ENCODE results near the gene MPST. TPM values are rescaled to one million over a fixed set of nuclear protein-coding genes. Genes with fewer than 3 reads are reported as not detected.

The MPST gene
- total and polyA plus RNA-seq, 2 donors from 2014 or later: 44.4 to 167 TPM

DNA sequence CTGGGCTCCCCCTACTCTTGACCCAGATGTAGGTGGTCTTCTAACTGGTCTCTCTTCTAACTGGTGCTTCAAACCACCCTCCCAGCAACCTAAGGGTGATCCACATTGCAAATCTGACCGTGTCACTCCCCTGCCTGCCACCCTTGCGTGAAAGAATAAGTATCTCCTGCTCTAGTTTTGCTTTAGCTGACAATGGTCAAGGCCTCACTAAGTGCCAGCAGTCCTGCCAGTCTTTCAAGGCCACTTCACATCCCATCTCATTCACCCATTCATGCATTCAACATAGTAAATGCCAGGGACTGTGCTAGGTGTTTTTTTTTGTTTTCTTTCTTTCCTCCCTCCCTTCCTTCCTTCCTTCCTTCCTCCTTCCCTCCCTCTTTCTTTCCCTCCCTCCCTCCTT, 29.7 kb downstream of the MPST start:
- FAIRE-seq (no peak), DNase-seq (no peak)
- Histone ChIP-seq H3K27me3 (ENCODE audit: control insufficient read depth, insufficient read depth, low read length) (no peaks in the 10 kb centered on the region), H3K4me1 (ENCODE audit: control insufficient read depth in 2 of 3, insufficient read depth in 2 of 3, low read depth in 1 of 3, low read length in 3 of 3) (peaks cover 0 to 7% (median 0%) of the 10 kb centered on the region in 3 donors), H3K36me3 (ENCODE audit: control insufficient read depth in 2 of 3, insufficient read depth in 3 of 3, low read length in 3 of 3) (no peaks in the 10 kb centered on the region), H3K4me3 (ENCODE audit: low read length in 3 of 3) (no peak overlapping the region), H3K9me3 (ENCODE audit: control insufficient read depth in 2 of 3, insufficient read depth in 1 of 3, low read length in 3 of 3) (no peaks in the 10 kb centered on the region), H3K27ac (ENCODE audit: low read depth in 2 of 2, low read length in 2 of 2) (no peak overlapping the region), H3K9ac (ENCODE audit: low read length in 3 of 3) (no peak overlapping the region)
- TF ChIP-seq, protein P1, sequence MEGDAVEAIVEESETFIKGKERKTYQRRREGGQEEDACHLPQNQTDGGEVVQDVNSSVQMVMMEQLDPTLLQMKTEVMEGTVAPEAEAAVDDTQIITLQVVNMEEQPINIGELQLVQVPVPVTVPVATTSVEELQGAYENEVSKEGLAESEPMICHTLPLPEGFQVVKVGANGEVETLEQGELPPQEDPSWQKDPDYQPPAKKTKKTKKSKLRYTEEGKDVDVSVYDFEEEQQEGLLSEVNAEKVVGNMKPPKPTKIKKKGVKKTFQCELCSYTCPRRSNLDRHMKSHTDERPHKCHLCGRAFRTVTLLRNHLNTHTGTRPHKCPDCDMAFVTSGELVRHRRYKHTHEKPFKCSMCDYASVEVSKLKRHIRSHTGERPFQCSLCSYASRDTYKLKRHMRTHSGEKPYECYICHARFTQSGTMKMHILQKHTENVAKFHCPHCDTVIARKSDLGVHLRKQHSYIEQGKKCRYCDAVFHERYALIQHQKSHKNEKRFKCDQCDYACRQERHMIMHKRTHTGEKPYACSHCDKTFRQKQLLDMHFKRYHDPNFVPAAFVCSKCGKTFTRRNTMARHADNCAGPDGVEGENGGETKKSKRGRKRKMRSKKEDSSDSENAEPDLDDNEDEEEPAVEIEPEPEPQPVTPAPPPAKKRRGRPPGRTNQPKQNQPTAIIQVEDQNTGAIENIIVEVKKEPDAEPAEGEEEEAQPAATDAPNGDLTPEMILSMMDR (IDR thresholded peaks at IDR 0.05; ENCODE audit: borderline replicate concordance, extremely low read depth, insufficient read depth): no peak
- intact Hi-C loops (cut with DNase I): no loop called here

DNA sequence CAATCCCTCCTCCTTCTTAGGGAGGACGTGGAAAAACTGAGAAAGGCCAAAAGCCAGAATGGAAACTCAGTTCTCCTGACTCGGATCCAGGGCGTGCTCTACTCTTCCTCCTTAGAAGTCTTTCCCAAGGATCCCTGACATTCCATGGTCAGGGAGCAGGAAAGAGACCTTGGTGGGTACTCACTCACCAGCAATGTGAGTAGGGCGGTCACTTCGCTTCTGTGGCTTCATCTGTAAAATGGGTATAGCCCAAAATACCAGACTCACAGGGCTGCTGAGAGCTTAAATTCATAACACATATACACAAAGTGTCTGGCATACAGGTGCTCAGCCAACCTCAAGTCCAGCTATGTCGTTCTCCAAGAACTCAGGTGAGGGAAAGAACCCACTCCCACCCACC, 31.4 kb downstream of the MPST start:
- peaks cover 0 to 7% (median 0%) of the 10 kb centered on the region in 3 donors for H3K4me1 ChIP-seq (ENCODE audit: control insufficient read depth in 2 of 3, insufficient read depth in 2 of 3, low read depth in 1 of 3, low read length in 3 of 3)
- H3K9me3 ChIP-seq (ENCODE audit: control insufficient read depth in 2 of 3, insufficient read depth in 1 of 3, low read length in 3 of 3): no peaks in the 10 kb centered on the region
- no peak overlapping the region for H3K27ac ChIP-seq (ENCODE audit: low read depth in 2 of 2, low read length in 2 of 2)
- H3K27me3 ChIP-seq (ENCODE audit: control insufficient read depth, insufficient read depth, low read length): no peaks in the 10 kb centered on the region
- DNase-seq: no peak
- no peaks in the 10 kb centered on the region for H3K36me3 ChIP-seq (ENCODE audit: control insufficient read depth in 2 of 3, insufficient read depth in 3 of 3, low read length in 3 of 3)
- H3K9ac ChIP-seq (ENCODE audit: low read length in 3 of 3): no peak overlapping the region
- TF ChIP-seq, protein P1 (IDR thresholded peaks at IDR 0.05; ENCODE audit: borderline replicate concordance, extremely low read depth, insufficient read depth): no peak
- intact Hi-C loops (cut with DNase I): no loop called here
- no peak for FAIRE-seq
- H3K4me3 ChIP-seq (ENCODE audit: low read length in 3 of 3): no peak overlapping the region

DNA sequence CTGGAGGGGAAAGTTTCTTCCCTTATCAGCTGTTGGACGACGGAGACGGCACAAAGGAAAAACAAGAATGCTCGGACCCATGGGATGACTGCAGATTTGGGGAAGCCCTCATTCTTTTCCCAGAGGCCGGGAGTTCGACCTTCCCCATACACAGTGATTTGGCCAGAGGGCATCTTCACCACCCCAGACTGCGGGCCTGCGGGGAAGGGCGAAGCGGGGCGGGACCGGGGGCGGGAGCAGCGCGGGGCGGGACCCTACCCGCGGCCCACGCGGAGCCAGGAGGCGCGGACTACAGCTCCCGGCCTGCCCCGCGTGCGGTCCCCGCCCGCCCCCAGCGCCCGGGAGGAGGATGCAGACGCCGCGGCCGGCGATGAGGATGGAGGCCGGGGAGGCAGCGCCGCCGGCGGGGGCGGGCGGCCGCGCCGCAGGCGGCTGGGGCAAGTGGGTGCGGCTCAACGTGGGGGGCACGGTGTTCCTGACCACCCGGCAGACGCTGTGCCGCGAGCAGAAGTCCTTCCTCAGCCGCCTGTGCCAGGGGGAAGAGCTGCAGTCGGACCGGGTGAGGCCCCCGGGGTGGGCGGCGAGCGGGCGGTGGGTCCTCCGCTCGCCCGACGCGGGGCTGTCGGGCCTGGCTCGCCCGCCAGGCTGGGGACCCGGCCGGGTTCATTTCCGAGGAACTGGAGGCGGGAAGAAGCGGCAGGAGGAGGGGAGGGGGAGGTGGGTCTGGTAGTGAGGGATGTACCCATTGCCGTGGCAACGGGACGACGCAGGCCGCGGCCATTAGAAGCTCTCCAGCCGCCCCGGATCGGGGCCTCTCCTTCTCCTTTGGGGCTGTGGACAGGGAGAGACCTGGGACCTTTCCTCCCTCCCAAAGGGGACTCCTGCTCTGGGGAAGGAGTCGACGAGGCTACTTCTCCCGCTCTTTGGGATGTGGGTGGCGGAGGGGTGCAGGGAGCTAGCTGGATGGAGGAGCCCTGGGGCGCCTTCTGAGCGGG, 32.1 kb downstream of the MPST start, which contains the start of gene KCTD17:
TSS of gene KCTD17 (plus strand) at position 352 of the 995 bp plus-strand sequence. CDS start at position 371, 19 bp downstream.
- H3K4me1 ChIP-seq (ENCODE audit: control insufficient read depth in 2 of 3, insufficient read depth in 2 of 3, low read depth in 1 of 3, low read length in 3 of 3): peaks cover 0 to 7% (median 0%) of the 10 kb centered on the region in 3 donors
- no peaks in the 10 kb centered on the region for H3K27me3 ChIP-seq (ENCODE audit: control insufficient read depth, insufficient read depth, low read length)
- no peak for FAIRE-seq
- no peaks in the 10 kb centered on the region for H3K36me3 ChIP-seq (ENCODE audit: control insufficient read depth in 2 of 3, insufficient read depth in 3 of 3, low read length in 3 of 3)
- H3K27ac ChIP-seq (ENCODE audit: low read depth in 2 of 2, low read length in 2 of 2): no peak within 1 kb of the TSS
- no peaks in the 10 kb centered on the region for H3K9me3 ChIP-seq (ENCODE audit: control insufficient read depth in 2 of 3, insufficient read depth in 1 of 3, low read length in 3 of 3)
- H3K9ac ChIP-seq (ENCODE audit: low read length in 3 of 3): peak within 1 kb of the TSS in 1 of 3 donors; percentile 12
- intact Hi-C loops (cut with DNase I): no loop called here
- peak within 1 kb of the TSS; percentile 14 to 36 (median 35) for H3K4me3 ChIP-seq (ENCODE audit: low read length in 3 of 3)
- TF ChIP-seq, protein P1 (IDR thresholded peaks at IDR 0.05; ENCODE audit: borderline replicate concordance, extremely low read depth, insufficient read depth): no peak
- DNase-seq: peak; percentile 68 to 89 (median 81)

Data from kidney (tissue), 14 donors.